SHP77 treated with DMSO at 0.1 percent for 48 hours (cell line): ENCODE data around the gene GMDS.
A peak's percentile ranks its signal among the peaks of the same experiment; 100 is the strongest.

Source experiments
- DNase-seq: peaks from one replicate; lab custom pipeline; 2025; lab: John Stamatoyannopoulos, UW

The GMDS gene

GRCh38 chr6:2178125-2178524 lies 67.3 kb downstream of the GMDS start:
- DNase-seq = no peak

- no peak for DNase-seq
Measured at GRCh38 chr6:2175825-2176224, 69.6 kb downstream of the GMDS start.

- no peak for DNase-seq
Measured at GRCh38 chr6:2173203-2173961, 72.0 kb downstream of the GMDS start.

- DNase-seq = no peak
Measured at GRCh38 chr6:2171728-2172127, 73.7 kb downstream of the GMDS start.

GRCh38 chr6:2168480-2168879 lies 76.9 kb downstream of the GMDS start:
- DNase-seq = no peak

- peak; percentile 22 for DNase-seq
Measured at GRCh38 chr6:2166717-2167116, 78.7 kb downstream of the GMDS start.

GRCh38 chr6:2165286-2165685 lies 80.1 kb downstream of the GMDS start:
- no peak for DNase-seq

- DNase-seq = no peak
Measured at GRCh38 chr6:2164481-2164880, 80.9 kb downstream of the GMDS start.

GRCh38 chr6:2162079-2162445 lies 83.3 kb downstream of the GMDS start:
- no peak for DNase-seq

- no peak for DNase-seq
Measured at GRCh38 chr6:2158596-2159271, 86.7 kb downstream of the GMDS start.

GRCh38 chr6:2157441-2158127 lies 87.8 kb downstream of the GMDS start:
- no peak for DNase-seq

- DNase-seq = peak; percentile 27
Measured at GRCh38 chr6:2155206-2155605, 90.2 kb downstream of the GMDS start.

- peak; percentile 60 for DNase-seq
Measured at GRCh38 chr6:2149361-2150006, 95.9 kb downstream of the GMDS start.

GRCh38 chr6:2148748-2149147 lies 96.7 kb downstream of the GMDS start:
- no peak for DNase-seq

GRCh38 chr6:2147766-2148448 lies 97.5 kb downstream of the GMDS start:
- DNase-seq = no peak

GRCh38 chr6:2147261-2147660 lies 98.1 kb downstream of the GMDS start:
- no peak for DNase-seq

- no peak for DNase-seq
Measured at GRCh38 chr6:2144210-2144609, 101.2 kb downstream of the GMDS start.

GRCh38 chr6:2141644-2142290 lies 103.6 kb downstream of the GMDS start:
- DNase-seq = no peak

GRCh38 chr6:2140438-2141128 lies 104.8 kb downstream of the GMDS start:
- DNase-seq = no peak

- DNase-seq = no peak
Measured at GRCh38 chr6:2135401-2135800, 110.0 kb downstream of the GMDS start.

GRCh38 chr6:2134554-2134953 lies 110.9 kb downstream of the GMDS start:
- no peak for DNase-seq
